ENCODE measurements around the gene RASL11B.

RASL11B gene

DNA sequence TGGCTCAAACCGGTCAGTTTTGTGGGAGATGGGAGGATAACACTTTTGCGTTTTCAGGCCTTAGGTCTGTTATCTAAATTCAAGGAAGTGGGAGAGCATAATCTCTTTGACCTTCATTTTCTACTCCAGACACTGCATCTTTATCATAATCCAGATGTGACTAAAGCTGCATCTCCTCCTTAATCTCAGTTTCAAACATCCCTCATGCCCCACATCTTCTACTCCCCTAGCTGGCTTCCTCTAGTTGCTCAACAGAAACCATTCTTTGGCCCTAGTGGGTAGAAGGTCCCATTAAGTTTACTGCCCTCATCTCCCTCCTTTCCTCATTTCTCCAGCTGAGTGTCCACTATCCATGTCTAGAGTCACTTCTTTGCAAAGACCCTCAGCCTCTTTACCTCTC is 18.8 kb upstream of the RASL11B start:
- no peak for DNase-seq (ENCODE audit: low read depth, low spot score)

DNA sequence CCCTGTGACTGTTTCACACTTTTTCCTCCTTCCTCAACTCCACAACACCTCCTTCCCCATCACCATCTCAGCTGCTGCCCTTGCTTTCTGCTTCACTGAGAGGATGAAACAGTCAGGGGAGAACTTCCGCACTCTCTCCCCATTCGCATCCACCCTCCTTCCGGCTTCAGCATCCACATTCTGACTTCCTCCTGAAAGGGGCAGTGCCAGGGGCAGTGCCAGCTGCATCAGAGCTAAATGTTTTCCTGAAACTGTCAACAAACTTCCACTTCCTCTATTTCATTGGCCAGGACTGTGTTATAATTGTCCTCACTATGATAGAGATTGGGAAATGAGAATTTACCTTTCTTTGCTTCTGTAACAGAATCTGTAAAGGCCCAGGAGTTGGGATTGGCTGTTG is 18.2 kb upstream of the RASL11B start:
- DNase-seq (ENCODE audit: low read depth, low spot score), result no peak

DNA sequence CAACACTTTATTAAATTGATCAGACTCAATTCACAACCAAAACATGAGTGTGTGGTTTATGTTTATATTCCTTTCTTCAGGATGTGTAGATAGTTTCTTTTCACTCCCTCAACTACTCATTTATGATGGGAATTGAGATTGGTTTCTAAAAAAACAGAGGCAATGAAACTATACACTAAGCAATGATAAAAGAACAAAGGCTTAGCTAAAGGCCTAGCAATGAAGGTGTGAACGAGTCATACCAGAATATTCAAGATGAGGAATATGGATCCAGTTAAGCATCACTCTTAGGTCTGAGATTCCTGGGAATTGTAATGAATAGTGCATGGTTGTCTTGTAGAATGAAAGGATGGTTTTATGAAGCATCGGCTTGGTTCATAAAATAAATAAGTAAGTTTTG is 17.5 kb upstream of the RASL11B start:
- DNase-seq (ENCODE audit: low read depth, low spot score), result no peak

DNA sequence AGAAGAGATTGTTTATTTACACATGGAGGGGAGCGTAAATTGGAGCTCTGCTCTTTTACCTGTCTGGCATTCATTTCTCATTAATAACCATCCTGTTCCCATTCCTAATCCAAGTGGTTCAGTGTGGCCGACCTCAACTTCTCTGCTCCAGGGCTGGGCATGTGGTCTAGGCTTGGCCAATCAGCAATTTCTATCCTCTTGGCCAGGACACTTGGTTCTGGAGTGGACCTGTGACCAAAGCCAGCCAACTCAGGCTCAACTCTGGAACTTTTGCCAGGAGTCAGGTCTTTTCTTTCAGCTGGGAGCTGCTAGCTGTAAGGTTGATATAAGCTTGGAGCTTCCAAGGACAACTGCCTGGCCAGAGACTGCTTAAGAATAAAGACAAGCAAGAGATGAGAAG is 15.6 kb upstream of the RASL11B start:
- DNase-seq (ENCODE audit: low read depth, low spot score), result no peak

DNA sequence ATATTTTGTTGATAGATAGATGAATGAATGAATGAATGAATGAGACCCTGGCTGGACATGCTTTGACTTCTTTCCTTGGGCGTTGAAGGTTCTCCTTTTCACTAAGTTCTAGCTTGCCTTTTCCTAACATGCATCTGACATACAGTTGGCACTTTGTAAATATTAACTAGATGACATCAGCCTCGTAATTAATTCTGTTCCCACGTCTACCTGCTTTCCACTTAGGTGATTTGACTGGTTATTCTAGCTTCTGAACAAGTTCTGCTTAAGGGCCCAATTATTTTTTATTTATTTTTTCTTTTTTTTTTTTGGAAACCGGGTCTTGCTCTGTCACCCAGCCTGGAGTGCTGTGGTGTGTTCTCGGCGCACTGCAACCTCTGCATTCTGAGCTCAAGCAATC is 13.9 kb upstream of the RASL11B start:
- no peak for DNase-seq (ENCODE audit: low read depth, low spot score)

DNA sequence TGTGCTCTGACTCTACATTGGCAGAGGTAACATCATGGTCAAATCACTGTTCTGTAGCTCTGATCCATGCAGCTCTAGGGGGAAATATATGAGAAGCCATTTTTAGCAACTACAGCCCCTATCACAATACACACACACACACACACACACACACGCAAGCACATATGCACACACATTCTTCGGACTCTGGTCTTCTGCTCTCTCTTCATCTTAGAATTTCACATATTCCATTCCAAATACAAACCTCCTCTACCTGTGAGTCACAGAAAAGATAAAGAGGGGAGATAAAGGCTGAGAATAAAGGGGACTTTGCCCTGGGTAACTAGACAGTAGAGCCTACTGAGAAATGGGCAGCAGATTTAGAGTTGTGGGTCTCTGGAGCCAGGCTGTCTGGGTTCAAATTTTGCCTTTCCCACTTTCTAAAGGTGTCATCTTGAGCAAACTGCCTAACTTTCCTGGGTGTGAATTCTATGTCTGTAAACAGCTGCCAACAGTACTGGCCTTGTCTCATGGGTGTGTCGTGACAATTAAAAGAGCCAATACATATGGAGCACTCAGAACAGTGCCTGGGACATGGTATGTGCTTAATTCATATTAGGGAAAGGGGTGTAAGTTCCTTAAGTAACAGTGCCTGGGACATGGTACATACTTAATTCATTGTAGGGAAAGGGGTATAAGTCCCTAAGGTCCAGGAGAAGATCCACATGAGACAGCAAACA is 11.6 kb upstream of the RASL11B start:
- no peak for DNase-seq (ENCODE audit: low read depth, low spot score)

DNA sequence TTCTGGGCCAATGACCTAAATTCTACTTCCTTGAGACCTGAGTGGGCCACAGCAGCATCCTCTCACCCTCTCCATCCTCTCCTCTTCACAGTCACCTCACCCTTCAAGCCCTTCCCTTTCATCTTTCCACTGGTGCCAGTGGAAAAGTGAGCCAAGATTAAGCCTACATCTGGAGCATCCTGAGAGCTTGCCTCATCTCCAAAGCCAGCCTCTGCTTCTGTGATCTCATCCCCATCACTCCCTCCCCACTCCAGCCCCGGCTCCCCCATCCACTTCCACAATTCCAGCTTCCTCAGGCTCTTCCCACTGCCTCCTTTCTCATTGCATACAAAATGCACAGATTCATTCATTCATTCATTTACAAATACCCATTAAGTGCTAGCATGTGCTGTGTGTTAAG is 10.1 kb upstream of the RASL11B start:
- no peak for DNase-seq (ENCODE audit: low read depth, low spot score)

DNA sequence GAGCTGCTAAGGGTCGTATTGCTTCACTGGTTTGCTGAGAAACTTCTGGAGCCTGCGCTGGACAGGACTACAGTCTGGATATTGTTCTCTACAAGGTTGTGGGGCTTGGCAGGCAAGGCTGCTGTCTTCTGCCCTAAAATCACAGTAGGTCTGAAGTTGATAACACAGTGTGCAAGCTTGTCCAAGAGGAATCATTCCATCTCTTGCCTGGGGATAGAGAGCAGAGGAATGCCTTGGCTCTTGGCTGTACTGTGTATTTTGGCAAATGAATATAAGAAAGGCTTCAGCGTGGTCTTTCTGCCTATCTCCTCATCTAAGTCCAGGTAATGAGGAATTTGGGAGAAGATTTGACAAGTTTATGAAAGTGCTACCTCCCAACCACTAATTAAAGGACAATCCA is 9.4 kb upstream of the RASL11B start:
- no peak for DNase-seq (ENCODE audit: low read depth, low spot score)

DNA sequence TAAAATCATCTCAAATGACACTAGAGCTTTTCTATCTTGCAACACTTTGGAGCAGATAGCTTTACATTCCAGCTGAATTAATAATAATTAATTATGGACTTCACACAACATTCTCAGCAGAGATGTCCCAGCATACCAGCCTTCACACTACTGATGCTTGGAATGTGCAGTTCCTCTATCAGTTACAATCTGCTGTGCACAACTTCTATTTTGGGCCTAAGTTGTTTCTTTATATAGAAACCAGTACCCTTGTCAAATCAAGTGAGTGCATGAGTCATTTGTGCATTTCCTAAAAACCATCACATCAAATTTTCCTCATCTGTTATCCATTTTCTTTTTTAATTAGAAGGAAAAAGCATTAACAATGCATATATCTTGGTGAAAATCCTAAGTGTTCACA is 8.8 kb upstream of the RASL11B start:
- DNase-seq (ENCODE audit: low read depth, low spot score), result no peak

DNA sequence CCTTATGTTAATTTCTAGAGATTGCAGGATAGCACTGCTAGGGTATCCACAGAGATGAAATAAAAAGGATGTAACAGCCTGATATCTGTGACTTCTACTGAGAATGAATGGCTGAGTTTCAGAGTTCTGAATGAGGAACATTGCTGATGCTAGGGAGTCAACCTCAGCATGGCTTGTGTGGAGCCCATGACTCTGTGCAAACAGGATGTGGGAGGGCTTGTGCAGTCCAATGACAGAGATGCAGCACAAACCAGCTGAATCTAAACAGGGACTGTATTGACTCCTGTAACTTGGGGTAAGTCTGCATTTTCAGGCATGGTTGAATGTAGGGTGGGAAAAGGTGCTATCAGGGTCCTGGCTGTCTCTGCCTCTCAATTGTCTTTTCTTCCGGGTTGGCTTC is 5.3 kb upstream of the RASL11B start:
- DNase-seq (ENCODE audit: low read depth, low spot score), result no peak

DNA sequence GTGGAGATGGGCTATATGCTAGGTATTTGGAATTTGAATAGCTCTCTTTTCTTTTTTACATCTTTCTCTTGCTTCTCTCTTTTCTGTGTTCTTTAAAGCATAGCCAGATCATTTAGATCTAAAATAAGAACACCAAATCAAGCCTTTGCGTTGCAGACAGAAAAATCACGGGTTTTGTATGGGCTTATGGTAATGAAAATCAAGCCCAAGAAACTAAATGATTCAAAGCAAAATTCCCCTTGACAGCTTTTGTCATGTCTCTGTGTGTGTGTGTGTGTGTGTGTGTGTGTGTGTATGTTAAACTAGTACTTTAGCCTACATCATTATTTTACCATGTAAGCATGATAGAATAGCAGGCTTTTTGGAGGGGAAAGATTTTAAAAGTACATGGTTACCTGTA is 1.8 kb upstream of the RASL11B start:
- DNase-seq (ENCODE audit: low read depth, low spot score), result no peak

DNA sequence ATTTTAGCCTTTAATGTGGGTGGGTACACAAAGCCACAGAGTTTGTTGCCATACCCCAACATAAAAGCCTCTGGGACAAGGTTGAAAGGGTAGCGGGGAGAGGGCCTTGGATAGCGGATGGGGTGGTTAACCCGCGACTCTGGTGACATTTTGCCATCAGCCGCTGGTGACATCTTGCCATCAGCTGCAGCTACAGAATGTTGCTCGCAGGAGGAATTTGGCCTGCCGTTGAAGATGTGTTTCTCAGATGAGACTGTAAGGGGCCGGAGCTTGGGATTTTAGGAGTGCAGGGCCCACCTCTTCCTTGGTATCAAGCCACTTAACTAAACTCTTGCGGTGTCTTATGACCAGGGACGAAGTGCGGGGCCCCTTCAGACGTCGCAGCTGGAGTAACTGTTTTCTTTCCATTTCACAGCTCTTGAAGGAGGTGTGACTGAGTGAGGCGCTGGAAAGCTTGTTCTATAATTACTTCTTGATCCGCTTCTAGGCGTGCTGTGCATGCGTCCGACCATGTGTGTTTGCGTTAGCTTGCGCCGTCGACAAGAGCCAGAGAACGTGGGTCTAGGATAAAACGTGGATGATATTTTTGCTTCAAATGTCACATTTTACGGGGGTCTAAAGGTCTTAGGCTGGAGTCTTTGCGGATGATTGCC is 820 bp upstream of the RASL11B start:
- no peak for DNase-seq (ENCODE audit: low read depth, low spot score)

DNA sequence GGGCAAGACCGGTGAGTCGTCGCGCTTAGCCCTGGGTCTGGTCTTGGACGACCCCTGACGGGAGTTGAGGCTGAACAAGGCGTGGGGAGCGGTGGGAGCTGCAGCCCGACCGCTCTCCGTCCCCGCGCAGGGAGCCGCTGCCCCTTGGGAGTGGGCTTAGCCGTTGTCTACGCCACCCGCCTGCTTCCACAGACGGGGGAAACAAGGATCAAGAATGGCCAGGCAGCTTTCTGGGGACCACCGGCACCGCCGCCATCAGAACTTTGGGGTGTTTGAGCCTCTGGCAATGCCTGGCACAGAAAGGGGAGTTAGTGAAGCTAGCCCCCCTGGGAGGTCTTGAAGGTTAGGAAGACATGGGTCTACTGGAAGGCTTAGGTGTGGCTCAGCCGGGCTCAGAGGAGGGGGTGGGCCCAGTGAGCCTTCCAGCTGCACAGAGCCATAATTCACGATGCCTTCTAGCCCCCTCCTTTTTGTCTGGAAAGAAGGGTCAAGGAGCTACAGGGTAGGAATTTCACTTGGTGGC is 583 bp downstream of the RASL11B start:
- DNase-seq (ENCODE audit: low read depth, low spot score), result no peak

DNA sequence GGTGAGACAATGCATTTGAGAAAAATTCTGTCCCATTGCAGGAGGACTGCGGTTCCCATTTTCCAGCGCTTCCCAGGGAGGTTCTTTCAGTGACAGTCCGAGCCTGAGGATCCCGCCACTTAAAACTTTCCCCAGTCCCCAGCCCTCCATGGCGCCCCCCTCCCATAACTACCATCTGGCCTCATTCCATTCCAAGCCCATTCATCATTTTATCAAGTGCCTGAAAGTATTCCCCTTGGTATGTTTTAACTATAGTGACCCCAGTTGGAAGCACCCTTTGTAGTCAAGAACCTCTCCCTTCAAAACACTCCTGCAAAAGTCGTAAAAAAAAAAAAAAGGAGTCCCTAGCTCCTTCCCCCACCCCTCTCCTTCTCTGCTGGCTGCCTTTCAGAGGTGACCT is 1.2 kb downstream of the RASL11B start:
- DNase-seq (ENCODE audit: low read depth, low spot score), result no peak

DNA sequence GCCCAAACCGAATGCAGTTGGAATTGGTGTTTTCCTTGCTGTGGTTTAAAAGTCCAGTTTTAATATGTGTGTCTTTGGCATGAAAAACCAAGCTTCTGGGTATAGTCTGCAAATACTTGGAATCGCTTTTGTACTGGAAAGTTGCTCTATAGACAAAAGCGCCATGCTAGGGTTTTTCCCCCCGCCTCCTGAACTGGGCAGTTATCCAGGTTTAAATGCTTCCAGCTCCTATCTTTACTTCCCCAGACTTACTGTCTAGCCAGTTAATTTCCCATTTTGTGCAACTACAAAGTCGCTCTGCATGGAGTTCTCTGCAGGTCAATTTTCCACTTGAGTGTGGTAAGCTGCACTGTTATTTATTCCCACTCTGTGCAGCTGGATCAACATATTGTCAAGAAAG is 2.7 kb downstream of the RASL11B start:
- DNase-seq (ENCODE audit: low read depth, low spot score), result no peak

DNA sequence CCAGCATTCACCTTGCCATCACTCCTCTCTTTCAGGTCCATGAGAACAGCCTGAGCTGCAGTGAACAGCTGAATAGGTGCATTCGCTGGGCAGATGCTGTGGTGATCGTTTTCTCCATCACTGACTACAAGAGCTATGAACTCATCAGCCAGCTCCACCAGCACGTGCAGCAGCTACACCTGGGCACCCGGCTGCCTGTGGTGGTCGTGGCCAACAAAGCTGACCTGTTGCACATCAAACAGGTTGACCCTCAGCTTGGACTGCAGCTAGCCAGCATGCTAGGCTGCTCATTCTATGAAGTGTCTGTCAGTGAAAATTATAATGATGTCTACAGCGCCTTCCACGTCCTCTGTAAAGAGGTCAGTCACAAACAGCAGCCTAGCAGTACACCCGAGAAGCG is 3.2 kb downstream of the RASL11B start:
- DNase-seq (ENCODE audit: low read depth, low spot score), result no peak

DNA sequence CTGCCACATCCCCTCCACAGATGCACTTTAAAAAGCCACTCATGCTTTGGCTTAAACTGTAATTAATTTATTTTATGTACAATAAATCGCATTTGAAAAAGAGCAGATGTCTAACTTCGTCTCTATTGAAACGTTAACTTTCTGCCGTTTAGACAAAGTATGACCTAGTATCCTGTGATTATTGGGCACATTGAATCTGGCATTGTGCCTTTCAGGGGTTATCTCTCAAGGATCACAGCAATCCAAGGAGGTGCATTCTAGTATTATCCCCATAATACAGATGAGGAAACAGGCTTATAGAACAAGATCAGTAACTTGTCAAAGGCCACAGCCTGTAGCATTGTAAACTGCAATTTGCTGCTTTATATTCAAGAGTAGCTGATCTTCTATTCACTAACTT is 4.6 kb downstream of the RASL11B start:
- no peak for DNase-seq (ENCODE audit: low read depth, low spot score)

DNA sequence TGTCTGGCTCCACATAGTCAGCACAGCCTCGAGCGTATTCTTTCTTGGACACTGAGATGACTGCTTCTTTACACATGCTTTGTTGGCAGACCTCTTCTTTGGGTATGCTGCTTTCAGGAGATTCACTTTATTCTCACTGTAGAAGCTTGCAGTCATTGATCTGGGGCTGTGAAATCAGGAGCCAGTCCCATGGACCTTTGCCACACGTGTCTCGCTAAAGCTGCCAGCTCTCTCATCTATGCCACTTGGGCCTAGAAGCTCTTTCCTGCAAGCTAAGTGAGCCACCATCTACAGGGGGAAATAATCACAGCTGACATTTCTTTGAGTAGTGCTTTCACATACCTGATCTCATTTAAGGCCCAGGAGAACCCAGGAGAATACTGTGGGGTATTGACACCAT is 5.0 kb downstream of the RASL11B start:
- no peak for DNase-seq (ENCODE audit: low read depth, low spot score)

DNA sequence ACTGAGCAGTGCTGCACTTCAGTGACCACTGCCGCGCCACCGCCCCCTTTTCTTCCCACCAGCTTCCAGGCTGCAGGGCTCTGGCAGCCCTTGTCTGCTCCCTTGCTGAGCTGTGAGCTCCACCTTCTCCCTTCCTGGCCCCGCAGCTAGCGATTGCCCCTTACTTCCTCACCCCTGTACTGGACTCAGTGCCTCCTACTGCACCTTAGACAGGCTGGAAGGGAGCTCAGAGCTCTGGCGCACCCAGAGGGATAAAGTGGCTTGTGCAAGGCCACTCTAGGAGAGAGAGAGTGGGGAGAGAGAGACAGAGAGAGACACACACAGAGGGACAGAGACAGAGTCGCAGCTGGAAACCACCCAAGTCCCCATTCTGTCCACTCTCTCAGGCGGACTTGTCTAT is 6.0 kb downstream of the RASL11B start:
- no peak for DNase-seq (ENCODE audit: low read depth, low spot score)

DNA sequence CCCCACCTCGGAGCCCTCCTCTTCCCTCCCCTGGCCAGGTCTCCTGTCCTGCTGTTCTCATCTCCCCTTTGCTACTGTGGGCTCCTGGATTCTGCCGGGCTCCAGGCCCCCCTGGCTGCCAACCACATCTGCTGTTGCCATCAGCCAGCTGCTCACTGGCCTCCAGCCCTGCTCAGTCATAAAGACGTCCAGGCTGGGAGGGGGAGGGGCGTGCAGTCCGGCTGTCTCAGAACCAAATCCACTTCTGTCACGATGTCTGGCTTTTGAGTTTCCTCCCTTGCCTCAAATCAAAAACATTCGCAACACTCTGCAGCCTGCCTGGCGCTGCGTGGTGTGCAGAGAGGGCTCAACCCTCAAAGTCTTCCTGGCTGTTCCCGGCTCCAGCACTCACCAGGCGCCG is 7.1 kb downstream of the RASL11B start:
- no peak for DNase-seq (ENCODE audit: low read depth, low spot score)

DNA sequence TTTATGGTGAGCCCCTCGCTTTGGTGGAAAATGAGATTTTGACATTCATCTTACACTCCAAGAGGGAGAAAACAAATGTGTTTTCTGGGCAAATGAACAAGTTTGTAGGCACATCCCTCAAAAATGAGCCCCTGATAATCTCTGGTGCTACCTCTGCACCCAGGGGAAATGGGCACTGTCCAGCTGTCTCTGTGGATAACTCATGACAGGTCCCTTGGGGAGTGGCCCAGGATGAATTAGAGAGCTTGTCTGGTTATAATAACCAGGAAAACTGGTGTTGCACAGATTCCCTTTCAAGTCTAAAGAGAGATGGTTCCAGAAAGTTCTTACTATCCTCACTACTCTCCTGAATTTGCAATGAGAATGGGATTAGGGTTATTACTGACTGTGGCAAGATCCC is 7.5 kb downstream of the RASL11B start:
- DNase-seq (ENCODE audit: low read depth, low spot score), result no peak

DNA sequence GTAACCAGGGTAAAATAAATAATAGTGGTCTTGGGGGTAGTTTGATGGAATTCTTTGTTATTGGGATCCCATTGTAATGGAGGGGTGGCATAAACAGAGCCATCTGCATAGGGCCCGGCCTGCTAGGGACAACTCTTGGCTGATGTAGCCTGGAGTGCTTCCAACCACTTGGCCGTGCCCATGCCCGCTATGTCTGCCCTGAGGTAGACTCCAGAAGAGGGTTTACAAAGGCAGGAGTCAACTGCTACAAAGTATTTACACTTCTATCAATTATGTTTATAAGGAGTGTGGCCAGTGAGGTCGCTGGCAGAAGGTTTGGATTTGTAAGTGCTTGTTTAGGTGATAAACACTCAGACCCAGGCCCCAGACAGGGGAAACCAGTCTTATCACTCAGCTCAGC is 8.1 kb downstream of the RASL11B start:
- no peak for DNase-seq (ENCODE audit: low read depth, low spot score)

DNA sequence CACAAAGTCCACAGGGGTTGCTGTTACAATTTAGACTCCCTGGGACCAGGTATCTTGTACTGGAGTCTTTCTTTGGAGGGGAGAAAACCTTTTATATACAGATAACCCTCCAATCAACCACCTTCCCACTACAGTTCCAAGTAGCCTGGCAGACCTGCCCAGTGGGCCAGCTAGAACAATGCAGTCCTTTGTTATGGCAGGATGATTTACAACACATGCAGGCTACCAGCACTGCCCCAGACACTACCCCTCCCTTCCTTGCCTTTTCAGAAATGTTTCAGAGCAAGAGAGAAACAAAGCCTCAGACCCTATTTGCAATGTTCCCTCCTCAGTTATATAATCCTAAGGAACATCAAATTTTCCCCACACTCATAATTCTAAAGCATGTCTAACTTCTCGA is 11.1 kb downstream of the RASL11B start:
- no peak for DNase-seq (ENCODE audit: low read depth, low spot score)

Data from activated CD4-positive, CD25-positive, alpha-beta regulatory T cell treated with anti-CD3 and anti-CD28 coated beads, Interleukin-2, amount 50 U/mL, for 16 hours (primary cell).